HG02610 (cell line): ENCODE results near the gene PDC.
"Not testable (repeated sequence)": the region's sequence is repeated elsewhere in the genome, so short reads cannot be mapped to it uniquely, and the experiment has no call there.

Experiments
- ATAC-seq: cut with Tn5 transposase; IDR thresholded peaks from one replicate; pipeline ENCODE4 v1.9.1; 2021; ENCODE audit warnings: mild to moderate bottlenecking, moderate library complexity; ENCODE audit not compliant: unreplicated experiment

The PDC gene

GRCh38 chr1:186473047-186473446 lies 12.1 kb upstream of the PDC start:
- ATAC-seq: peak; percentile 15

- ATAC-seq: no peak
Observed at GRCh38 chr1:186465946-186466345, 5.0 kb upstream of the PDC start.

GRCh38 chr1:186465491-186465890 lies 4.6 kb upstream of the PDC start:
- ATAC-seq: not testable (repeated sequence)

DNA sequence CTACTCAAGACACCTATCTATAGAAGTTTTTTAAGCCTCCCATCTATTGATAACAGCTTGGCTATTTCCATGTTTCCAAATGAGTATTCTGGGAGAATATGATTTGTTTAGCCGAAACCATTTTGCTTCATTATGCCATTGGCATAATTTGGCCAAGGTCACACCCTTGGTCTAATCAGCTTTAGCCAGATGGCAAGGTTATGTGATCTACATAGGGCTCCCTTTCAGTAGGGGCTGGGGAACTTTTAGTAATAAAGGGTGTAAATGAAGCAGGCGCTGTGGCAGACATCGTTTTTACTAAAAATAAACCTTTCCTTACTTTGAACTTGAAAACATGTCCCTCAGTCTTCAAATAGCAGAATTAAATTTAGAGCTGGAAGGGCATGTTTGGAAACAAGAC lies 3.0 kb upstream of the PDC start:
- no peak for ATAC-seq

- no peak for ATAC-seq
Observed at GRCh38 chr1:186463511-186463910, 2.6 kb upstream of the PDC start.

DNA sequence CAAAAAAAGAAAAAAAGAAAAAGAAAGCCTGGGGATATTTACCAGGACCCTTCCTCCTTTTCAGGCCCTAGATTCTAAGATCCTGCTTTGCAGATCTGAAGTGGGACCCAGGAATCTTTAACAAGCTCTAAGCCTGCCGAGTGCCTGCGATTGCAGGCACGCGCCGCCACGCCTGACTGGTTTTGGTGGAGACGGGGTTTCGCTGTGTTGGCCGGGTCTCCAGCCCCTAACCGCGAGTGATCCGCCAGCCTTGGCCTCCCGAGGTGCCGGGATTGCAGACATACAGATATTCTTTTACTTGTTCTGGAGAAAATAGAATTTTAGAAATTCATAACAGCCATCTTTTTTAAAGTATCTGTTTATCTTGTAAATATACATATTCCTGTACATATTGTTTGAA lies 1.8 kb downstream of the PDC start:
- ATAC-seq: not testable (repeated sequence)

GRCh38 chr1:186456729-186457255 lies 4.1 kb downstream of the PDC start:
- no peak for ATAC-seq

DNA sequence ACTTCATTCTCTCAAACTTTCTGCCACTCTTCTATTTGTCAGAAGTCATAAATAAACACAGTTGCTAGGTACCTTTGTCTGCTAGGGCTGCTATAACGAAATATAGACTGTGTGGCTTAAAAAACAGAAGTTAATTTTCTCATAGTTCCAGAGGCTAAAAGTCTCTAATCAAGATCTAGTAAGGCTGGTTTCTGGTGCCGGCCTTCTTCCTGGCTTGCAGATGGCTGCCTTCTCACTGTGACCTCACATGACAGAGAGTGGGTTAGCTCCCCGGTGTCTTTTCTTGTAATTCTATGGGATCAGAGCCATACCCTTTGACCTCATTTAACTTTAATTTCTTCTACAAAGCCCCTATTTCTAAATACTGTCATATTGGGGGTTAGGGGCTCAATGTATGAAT lies 5.9 kb downstream of the PDC start:
- no peak for ATAC-seq

- no peak for ATAC-seq
Observed at GRCh38 chr1:186446152-186446551, 14.8 kb downstream of the PDC start.

GRCh38 chr1:186443638-186444037 lies 17.3 kb downstream of the PDC start:
- ATAC-seq: peak; percentile 79

- no peak for ATAC-seq
Observed at GRCh38 chr1:186442651-186443375, 18.1 kb downstream of the PDC start.

DNA sequence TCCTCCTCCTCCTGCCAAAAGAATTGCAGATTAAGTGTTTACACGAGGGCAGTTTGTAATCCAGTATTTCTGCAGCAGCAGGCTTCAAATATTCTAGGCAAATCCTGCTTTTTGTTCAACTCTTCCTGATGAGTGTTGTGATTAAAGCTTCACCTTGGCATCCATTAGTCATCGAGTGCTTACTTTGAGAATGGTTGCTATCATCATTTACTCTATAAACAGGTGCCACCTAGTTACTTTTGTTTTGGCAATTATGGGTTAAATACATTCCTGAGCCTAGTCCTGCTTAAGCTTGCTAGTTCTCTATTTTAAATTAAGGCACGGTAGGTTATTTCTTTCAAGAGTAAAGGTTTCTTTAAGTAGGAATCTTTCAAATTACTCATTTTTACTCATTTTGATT lies 20.3 kb downstream of the PDC start:
- ATAC-seq: peak; percentile 29

DNA sequence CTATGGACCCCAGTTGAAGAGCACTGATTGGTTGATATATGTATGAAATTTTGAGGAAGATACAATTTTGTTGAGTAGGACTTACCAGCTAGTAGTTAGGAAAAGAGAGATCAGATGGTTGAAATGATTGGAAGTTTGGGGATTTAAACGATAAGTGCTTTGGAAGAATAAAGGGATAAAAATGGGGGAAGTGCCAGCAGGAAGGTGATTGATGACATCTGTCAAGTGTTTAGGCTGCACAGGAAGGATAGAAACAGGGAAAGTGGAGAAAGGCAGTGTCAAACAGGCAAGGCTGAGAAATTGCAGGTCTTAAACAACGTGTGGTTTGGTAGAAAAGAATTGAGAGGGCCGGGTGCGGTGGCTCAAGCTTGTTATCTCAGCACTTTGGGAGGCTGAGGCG lies 22.3 kb downstream of the PDC start:
- ATAC-seq: no peak

DNA sequence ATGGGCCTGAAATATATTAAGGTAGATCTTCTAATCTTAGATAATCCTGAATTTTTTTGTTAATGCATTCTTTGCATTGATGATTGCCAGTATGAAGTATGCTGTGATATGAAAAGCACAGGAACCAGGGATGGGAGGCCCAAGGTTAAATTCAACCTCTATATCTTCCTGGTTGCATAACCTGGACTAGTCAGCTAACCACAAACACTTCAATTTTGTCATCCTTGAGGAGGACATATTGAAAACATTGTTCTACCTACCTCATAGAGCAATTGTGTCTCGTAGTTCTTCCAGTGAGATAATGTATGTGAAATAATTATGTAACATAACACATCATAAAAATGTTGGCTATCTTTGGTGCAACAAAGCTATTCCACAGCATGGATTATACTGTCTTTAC lies 25.6 kb downstream of the PDC start:
- no peak for ATAC-seq

DNA sequence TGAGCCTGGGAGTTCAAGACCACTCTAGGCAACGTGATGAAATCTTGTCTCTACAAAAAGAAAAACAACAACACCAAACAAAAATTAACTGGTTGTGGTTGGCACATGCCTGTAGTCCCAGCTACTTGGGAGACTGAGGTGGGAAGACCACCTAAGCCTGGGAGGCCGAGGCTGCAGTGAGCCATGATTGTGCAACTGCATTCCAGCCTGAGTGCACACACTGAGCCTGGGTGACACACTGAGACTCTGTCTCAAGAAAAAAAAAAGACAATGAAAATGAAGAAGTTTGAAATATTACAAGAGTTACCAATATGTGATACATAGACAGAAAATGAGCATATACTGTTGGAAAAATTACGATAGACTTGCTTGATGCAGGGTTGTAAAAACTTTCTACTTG lies 31.9 kb downstream of the PDC start:
- no peak for ATAC-seq

GRCh38 chr1:186426118-186426517 lies 34.8 kb downstream of the PDC start:
- no peak for ATAC-seq

DNA sequence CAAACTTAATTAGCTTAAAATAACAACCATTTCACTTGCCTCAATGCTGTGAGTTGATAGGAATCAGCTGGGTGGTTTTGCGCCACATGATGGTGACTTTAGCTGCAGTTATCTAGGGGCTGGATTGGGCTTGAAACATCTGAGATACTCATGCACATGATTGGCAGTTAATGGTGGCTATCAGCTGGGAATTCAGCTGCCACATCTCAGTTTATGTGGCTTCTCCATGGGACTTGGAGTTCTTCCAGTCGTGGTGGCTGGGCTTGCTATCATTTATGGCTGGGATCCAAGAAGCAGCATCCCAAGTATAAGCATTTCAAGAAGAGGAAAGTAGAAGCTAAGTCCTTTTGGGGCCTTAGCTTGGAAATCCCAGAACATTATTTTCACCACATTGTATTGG lies 36.4 kb downstream of the PDC start:
- ATAC-seq: no peak

DNA sequence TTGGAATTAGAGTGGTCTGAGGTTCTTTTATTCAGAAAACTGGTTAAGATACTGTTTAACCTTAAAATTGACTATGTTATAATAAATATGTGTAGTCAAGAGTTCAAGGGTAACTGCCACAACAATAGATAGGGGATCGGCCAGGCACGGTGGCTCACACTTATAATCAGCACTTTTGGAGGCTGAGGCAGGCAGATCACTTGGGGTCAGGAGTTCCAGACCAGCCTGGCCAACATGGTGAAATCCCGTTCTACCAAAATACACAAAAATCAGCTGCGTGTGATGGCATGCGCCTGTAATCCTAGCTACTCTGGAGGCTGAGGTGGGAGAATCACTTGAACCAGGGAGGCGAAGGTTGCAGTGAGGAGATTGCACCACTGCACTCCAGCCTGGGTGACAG lies 39.5 kb downstream of the PDC start:
- ATAC-seq: no peak

DNA sequence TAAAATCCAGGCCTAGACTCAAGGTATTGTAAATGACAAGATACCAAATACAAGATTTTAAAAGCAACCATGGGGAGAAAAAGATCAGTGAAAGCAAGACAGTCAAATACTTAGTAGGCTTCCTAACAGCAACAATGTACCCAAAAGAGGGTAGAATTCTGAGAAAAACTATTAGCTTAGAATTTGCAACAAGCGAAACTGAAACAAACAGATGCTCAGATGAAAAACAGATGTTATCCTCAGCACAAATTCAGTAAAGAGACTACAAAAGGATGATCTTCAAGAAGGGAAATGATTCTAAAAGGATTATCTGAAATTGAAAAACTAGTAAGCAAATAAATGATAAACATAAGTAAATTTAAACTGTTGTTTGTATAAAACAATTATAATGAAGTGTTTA lies 40.0 kb downstream of the PDC start:
- ATAC-seq: peak; percentile 66

DNA sequence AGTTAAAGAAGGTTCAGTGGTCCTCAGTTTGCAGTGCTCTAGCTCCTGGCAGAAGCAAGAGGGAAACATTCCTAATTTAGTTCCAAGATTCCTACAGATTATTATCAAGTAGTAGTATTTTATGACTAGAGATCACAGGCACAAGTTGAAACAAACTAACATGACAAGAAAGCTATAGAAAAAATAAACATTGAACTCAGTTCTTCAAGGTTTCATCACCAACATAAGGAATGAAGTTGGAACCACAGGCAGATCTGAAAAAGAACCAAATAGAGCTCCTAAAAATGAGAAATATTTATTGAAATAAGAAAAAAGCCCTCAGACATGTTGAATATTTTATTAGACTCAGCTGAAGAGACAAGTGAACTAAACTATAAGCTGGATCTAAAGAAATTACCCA lies 40.6 kb downstream of the PDC start:
- no peak for ATAC-seq

GRCh38 chr1:186418503-186418902 lies 42.4 kb downstream of the PDC start:
- no peak for ATAC-seq

- no peak for ATAC-seq
Observed at GRCh38 chr1:186413319-186413718, 47.6 kb downstream of the PDC start.

- ATAC-seq: peak; percentile 61
Observed at GRCh38 chr1:186409091-186409490, 51.8 kb downstream of the PDC start.
